Measurements from ENCODE around the gene EVI2B.

The EVI2B gene

GRCh38 chr17:31260151-31260550, 53.7 kb downstream of the EVI2B start:
- no peak for DNase-seq (ENCODE audit: low read depth)
- H3K4me3 ChIP-seq (ENCODE audit: low read length): no peak overlapping the region
- no peak for TF ChIP-seq CTCF (conservative IDR thresholded peaks at IDR 0.05; ENCODE audit: low read length)

- H3K4me3 ChIP-seq (ENCODE audit: low read length): no peak overlapping the region
- no peak for TF ChIP-seq CTCF (conservative IDR thresholded peaks at IDR 0.05; ENCODE audit: low read length)
- no peak for DNase-seq (ENCODE audit: low read depth)
Measured at GRCh38 chr17:31256936-31257335, 56.9 kb downstream of the EVI2B start.

GRCh38 chr17:31254654-31255053, 59.2 kb downstream of the EVI2B start:
- no peak for DNase-seq (ENCODE audit: low read depth)
- TF ChIP-seq CTCF (conservative IDR thresholded peaks at IDR 0.05; ENCODE audit: low read length): no peak
- no peak overlapping the region for H3K4me3 ChIP-seq (ENCODE audit: low read length)

Data from AG10803 (cell line).